Measurements from ENCODE around the gene SEPTIN11.

Gene SEPTIN11

DNA sequence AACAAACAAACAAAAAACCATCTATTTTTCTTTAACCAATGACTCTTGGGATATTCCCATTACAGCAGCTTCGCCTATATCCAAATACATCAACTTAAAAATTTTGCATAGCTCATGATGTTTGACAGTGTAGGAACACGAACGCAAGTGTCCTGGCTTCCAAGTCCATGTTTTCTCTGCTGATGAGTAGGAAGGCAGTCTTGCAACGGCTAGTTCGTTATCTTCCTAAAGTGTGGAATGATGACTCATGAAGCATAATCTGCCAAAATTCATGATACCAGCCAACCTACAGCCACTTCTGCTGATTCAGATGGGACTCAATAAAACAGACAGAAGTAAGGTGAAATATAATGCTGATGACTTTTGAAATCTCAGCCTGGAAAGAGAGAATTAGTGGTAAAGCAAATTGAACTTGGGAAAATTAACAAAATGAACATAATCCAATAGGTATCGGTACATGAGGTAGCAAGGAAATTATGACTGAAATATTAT lies 6.4 kb upstream of the SEPTIN11 start:
- DNase-seq (ENCODE audit: low spot score): no peak
- in situ Hi-C loops (cut with MboI; ENCODE audit: low sequenced_read_pairs, unreplicated experiment): no loop called here
- TF ChIP-seq, protein P1, sequence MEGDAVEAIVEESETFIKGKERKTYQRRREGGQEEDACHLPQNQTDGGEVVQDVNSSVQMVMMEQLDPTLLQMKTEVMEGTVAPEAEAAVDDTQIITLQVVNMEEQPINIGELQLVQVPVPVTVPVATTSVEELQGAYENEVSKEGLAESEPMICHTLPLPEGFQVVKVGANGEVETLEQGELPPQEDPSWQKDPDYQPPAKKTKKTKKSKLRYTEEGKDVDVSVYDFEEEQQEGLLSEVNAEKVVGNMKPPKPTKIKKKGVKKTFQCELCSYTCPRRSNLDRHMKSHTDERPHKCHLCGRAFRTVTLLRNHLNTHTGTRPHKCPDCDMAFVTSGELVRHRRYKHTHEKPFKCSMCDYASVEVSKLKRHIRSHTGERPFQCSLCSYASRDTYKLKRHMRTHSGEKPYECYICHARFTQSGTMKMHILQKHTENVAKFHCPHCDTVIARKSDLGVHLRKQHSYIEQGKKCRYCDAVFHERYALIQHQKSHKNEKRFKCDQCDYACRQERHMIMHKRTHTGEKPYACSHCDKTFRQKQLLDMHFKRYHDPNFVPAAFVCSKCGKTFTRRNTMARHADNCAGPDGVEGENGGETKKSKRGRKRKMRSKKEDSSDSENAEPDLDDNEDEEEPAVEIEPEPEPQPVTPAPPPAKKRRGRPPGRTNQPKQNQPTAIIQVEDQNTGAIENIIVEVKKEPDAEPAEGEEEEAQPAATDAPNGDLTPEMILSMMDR (IDR thresholded peaks at IDR 0.05; ENCODE audit: borderline replicate concordance, control extremely low read depth, extremely low read depth, insufficient read depth, missing control alignments): no peak

- no peak for DNase-seq (ENCODE audit: low spot score)
- TF ChIP-seq, protein P1 (IDR thresholded peaks at IDR 0.05; ENCODE audit: borderline replicate concordance, control extremely low read depth, extremely low read depth, insufficient read depth, missing control alignments): no peak
- in situ Hi-C loops (cut with MboI; ENCODE audit: low sequenced_read_pairs, unreplicated experiment): no loop called here
These were observed 5.8 kb upstream of the SEPTIN11 start for GRCh38 chr4:76943790-76944189.

- TF ChIP-seq, protein P1 (IDR thresholded peaks at IDR 0.05; ENCODE audit: borderline replicate concordance, control extremely low read depth, extremely low read depth, insufficient read depth, missing control alignments): no peak
- in situ Hi-C loops (cut with MboI; ENCODE audit: low sequenced_read_pairs, unreplicated experiment): no loop called here
- DNase-seq (ENCODE audit: low spot score): no peak
These were observed 2.2 kb upstream of the SEPTIN11 start for GRCh38 chr4:76947369-76947768.

DNA sequence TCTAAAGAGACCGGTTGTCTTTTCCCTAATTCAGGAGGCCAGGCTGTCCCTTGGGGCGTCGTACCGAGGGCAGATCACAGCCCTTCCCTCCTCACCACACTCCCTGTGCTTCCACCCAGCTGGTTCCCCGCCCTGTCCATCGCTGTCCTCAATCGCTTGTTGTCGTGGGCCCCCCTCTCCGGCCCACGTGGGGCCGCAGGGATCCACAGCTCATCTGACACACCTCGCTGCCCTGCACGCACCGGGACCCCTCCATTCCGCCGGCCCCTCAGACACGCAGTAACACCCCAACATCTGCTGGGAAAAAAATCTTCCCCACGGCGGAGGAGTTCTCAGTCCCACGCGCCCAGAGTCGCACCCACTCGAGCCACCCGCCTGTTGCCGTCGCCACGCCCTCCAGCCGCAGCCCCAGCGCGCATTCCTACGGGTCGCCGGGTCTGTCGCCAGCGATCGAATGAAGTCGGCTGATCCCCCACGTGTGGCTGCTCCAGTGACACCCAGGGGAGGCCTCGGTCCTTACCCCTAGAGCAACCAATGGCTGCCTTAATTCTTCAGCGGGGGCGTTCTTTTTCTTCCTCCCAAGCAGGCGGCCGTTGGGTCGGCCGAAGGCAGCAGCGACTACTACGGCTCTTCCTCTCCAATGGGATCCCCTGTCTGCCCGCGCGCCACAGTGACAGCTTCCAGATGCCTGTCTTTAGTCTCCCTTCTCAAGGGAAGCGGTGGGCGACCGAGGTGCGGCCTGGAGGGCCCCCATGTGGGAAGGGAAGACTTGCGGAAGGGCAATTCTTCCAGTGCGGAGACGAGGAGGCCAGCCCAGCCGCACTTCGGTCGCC lies 893 bp upstream of the SEPTIN11 start:
- TF ChIP-seq, protein P1 (IDR thresholded peaks at IDR 0.05; ENCODE audit: borderline replicate concordance, control extremely low read depth, extremely low read depth, insufficient read depth, missing control alignments): no peak
- DNase-seq (ENCODE audit: low spot score): peak; percentile 92
- in situ Hi-C loops (cut with MboI; ENCODE audit: low sequenced_read_pairs, unreplicated experiment): no loop called here

GRCh38 chr4:76950052-76950955 lies 752 bp downstream of the SEPTIN11 start:
- DNase-seq (ENCODE audit: low spot score): peak; percentile 64
- in situ Hi-C loops (cut with MboI; ENCODE audit: low sequenced_read_pairs, unreplicated experiment): no loop called here
- TF ChIP-seq, protein P1 (IDR thresholded peaks at IDR 0.05; ENCODE audit: borderline replicate concordance, control extremely low read depth, extremely low read depth, insufficient read depth, missing control alignments): peak; percentile 24

GRCh38 chr4:76950956-76951671 lies 1.6 kb downstream of the SEPTIN11 start:
- in situ Hi-C loops (cut with MboI; ENCODE audit: low sequenced_read_pairs, unreplicated experiment): no loop called here
- TF ChIP-seq, protein P1 (IDR thresholded peaks at IDR 0.05; ENCODE audit: borderline replicate concordance, control extremely low read depth, extremely low read depth, insufficient read depth, missing control alignments): no peak
- DNase-seq (ENCODE audit: low spot score): peak; percentile 18

Measured in GM13976 (cell line).